Gastrocnemius medialis (tissue), 4 donors: Measurements from ENCODE around the gene TERT.

Source experiments
- CTCF ChIP-seq, 5 experiments: fragments of 450-650 bp in 3 of 5; fragments of 200-600 bp in 2 of 5; sonication (generic) in 2 of 5; IDR thresholded peaks in 4 of 5; conservative IDR thresholded peaks in 1 of 5; 1 replicate in 4 of 5; 2 replicates in 1 of 5; pipeline ENCODE4 v1.5.1; 2016 to 2019; ENCODE audit warnings: antibody characterized with exemption in 5 of 5, mild to moderate bottlenecking in 3 of 5, moderate library complexity in 3 of 5
- POLR2A ChIP-seq, 2 donors: fragments of 450-650 bp; IDR thresholded peaks; one replicate each; pipeline ENCODE4 v1.6.1; 2017; ENCODE audit warnings: antibody characterized with exemption in 2 of 2, mild to moderate bottlenecking in 2 of 2, moderate library complexity in 2 of 2

GRCh38 chr5:1261643-1262042 is 33.2 kb downstream of the TERT start:
- TF ChIP-seq POLR2A (IDR thresholded peaks at IDR 0.05), result no peak
- TF ChIP-seq CTCF (IDR thresholded peaks at IDR 0.05 in 4 of 5, conservative IDR thresholded peaks at IDR 0.05 in 1 of 5), result no peak
